Fibroblast of lung (primary cell): ENCODE data around the gene DMGDH.

ENCODE experiments used
- EZH2 ChIP-seq: IDR thresholded peaks from 2 replicates; pipeline ENCODE4 v1.5.1; 2012; ENCODE audit warnings: low read length, control low read depth, mild to moderate bottlenecking; ENCODE audit errors: missing control alignments
- TF ChIP-seq, protein P1 (sequence below), 2 donors: IDR thresholded peaks in 1 of 2; conservative IDR thresholded peaks in 1 of 2; 1 replicate in 1 of 2; 2 replicates in 1 of 2; pipeline ENCODE4 v1.5.1; 2011 to 2012; ENCODE audit warnings: low read length in 2 of 2, control low read depth in 1 of 2, inconsistent platforms in 1 of 2, low read depth in 1 of 2, mild to moderate bottlenecking in 1 of 2

GRCh38 chr5:78972654-78973428, 96.6 kb downstream of the DMGDH start:
- TF ChIP-seq, protein P1, sequence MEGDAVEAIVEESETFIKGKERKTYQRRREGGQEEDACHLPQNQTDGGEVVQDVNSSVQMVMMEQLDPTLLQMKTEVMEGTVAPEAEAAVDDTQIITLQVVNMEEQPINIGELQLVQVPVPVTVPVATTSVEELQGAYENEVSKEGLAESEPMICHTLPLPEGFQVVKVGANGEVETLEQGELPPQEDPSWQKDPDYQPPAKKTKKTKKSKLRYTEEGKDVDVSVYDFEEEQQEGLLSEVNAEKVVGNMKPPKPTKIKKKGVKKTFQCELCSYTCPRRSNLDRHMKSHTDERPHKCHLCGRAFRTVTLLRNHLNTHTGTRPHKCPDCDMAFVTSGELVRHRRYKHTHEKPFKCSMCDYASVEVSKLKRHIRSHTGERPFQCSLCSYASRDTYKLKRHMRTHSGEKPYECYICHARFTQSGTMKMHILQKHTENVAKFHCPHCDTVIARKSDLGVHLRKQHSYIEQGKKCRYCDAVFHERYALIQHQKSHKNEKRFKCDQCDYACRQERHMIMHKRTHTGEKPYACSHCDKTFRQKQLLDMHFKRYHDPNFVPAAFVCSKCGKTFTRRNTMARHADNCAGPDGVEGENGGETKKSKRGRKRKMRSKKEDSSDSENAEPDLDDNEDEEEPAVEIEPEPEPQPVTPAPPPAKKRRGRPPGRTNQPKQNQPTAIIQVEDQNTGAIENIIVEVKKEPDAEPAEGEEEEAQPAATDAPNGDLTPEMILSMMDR (conservative IDR thresholded peaks at IDR 0.05 in 1 of 2, IDR thresholded peaks at IDR 0.05 in 1 of 2; ENCODE audit: low read depth in 1 of 2, low read length in 2 of 2), result no peak
- no peak for TF ChIP-seq EZH2
